ENCODE results near the gene TMEM106C.

TMEM106C gene

GRCh38 chr12:47995981-47996401, 32.6 kb downstream of the TMEM106C start:
- DNase-seq (ENCODE audit: low read depth), result no peak

GRCh38 chr12:47997321-47997720, 33.9 kb downstream of the TMEM106C start:
- no peak for DNase-seq (ENCODE audit: low read depth)

- DNase-seq (ENCODE audit: low read depth), result no peak
These were observed 36.4 kb downstream of the TMEM106C start for GRCh38 chr12:47999816-48000215.

- DNase-seq (ENCODE audit: low read depth), result no peak
These were observed 37.6 kb downstream of the TMEM106C start for GRCh38 chr12:48000878-48001504.

- DNase-seq (ENCODE audit: low read depth), result no peak
These were observed 38.4 kb downstream of the TMEM106C start for GRCh38 chr12:48001505-48002413.

GRCh38 chr12:48002414-48002730, 39.0 kb downstream of the TMEM106C start:
- no peak for DNase-seq (ENCODE audit: low read depth)

- no peak for DNase-seq (ENCODE audit: low read depth)
These were observed 39.4 kb downstream of the TMEM106C start for GRCh38 chr12:48002773-48003218.

- no peak for DNase-seq (ENCODE audit: low read depth)
These were observed 40.0 kb downstream of the TMEM106C start for GRCh38 chr12:48003226-48004052.

- DNase-seq (ENCODE audit: low read depth), result no peak
These were observed 40.9 kb downstream of the TMEM106C start, which contains the start of gene COL2A1 for GRCh38 chr12:48004053-48004941. Gene COL2A1 (minus strand): TSS chr12:48004476. CDS start chr12:48004321, 155 bp downstream.

- DNase-seq (ENCODE audit: low read depth), result no peak
These were observed 41.8 kb downstream of the TMEM106C start for GRCh38 chr12:48005001-48005749.

GRCh38 chr12:48005750-48006021, 42.3 kb downstream of the TMEM106C start:
- DNase-seq (ENCODE audit: low read depth), result no peak

GRCh38 chr12:48007206-48007605, 43.8 kb downstream of the TMEM106C start:
- DNase-seq (ENCODE audit: low read depth), result no peak

- no peak for DNase-seq (ENCODE audit: low read depth)
These were observed 45.0 kb downstream of the TMEM106C start for GRCh38 chr12:48008349-48008748.

- no peak for DNase-seq (ENCODE audit: low read depth)
These were observed 45.6 kb downstream of the TMEM106C start for GRCh38 chr12:48008950-48009349.

- DNase-seq (ENCODE audit: low read depth), result no peak
These were observed 46.1 kb downstream of the TMEM106C start for GRCh38 chr12:48009471-48009870.

- DNase-seq (ENCODE audit: low read depth), result no peak
These were observed 47.1 kb downstream of the TMEM106C start for GRCh38 chr12:48010366-48010970.

- DNase-seq (ENCODE audit: low read depth), result no peak
These were observed 48.7 kb downstream of the TMEM106C start for GRCh38 chr12:48012070-48012469.

GRCh38 chr12:48013287-48013686, 49.9 kb downstream of the TMEM106C start:
- DNase-seq (ENCODE audit: low read depth), result no peak

GRCh38 chr12:48015129-48015528, 51.7 kb downstream of the TMEM106C start:
- DNase-seq (ENCODE audit: low read depth), result no peak

GRCh38 chr12:48015954-48016353, 52.6 kb downstream of the TMEM106C start:
- DNase-seq (ENCODE audit: low read depth), result no peak

All from activated T-cell treated with anti-CD3 and anti-CD28 coated beads for 24 hours (primary cell).